ENCODE data around the gene KIF21B.

The KIF21B gene

DNA sequence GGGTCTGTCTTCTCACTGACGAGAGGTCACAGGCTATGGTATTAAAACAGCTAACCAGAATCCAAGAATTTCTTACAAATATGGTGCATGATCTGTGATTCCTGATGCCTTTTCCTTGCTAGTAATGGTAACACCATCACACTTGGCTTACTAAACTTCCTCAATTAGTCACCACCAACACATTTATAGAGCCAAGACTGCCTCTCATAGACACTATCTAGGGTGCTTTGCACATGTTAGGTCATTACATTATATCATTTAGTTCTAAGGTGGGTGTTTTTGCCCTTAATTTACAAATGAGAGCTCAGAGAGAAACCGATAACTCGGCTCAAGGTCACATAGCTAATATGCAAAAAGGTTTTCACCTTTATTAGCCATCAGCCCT is 8.7 kb downstream of the KIF21B start:
- Histone ChIP-seq H3K27ac (no peak overlapping the region), H3K4me3 (ENCODE audit: low read depth, low read length) (no peak overlapping the region), H3K36me3 (replicated peaks) (no peaks in the 10 kb centered on the region), H3K27me3 (replicated peaks) (no peaks in the 10 kb centered on the region)
- in situ Hi-C loops (cut with HindIII; ENCODE audit: low pct_ligation_motif_present, low sequenced_read_pairs) = no loop called here
- TF ChIP-seq, protein P1, sequence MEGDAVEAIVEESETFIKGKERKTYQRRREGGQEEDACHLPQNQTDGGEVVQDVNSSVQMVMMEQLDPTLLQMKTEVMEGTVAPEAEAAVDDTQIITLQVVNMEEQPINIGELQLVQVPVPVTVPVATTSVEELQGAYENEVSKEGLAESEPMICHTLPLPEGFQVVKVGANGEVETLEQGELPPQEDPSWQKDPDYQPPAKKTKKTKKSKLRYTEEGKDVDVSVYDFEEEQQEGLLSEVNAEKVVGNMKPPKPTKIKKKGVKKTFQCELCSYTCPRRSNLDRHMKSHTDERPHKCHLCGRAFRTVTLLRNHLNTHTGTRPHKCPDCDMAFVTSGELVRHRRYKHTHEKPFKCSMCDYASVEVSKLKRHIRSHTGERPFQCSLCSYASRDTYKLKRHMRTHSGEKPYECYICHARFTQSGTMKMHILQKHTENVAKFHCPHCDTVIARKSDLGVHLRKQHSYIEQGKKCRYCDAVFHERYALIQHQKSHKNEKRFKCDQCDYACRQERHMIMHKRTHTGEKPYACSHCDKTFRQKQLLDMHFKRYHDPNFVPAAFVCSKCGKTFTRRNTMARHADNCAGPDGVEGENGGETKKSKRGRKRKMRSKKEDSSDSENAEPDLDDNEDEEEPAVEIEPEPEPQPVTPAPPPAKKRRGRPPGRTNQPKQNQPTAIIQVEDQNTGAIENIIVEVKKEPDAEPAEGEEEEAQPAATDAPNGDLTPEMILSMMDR (IDR thresholded peaks at IDR 0.05; ENCODE audit: low read depth, low read length, missing control alignments) = no peak
- DNase-seq = no peak

DNA sequence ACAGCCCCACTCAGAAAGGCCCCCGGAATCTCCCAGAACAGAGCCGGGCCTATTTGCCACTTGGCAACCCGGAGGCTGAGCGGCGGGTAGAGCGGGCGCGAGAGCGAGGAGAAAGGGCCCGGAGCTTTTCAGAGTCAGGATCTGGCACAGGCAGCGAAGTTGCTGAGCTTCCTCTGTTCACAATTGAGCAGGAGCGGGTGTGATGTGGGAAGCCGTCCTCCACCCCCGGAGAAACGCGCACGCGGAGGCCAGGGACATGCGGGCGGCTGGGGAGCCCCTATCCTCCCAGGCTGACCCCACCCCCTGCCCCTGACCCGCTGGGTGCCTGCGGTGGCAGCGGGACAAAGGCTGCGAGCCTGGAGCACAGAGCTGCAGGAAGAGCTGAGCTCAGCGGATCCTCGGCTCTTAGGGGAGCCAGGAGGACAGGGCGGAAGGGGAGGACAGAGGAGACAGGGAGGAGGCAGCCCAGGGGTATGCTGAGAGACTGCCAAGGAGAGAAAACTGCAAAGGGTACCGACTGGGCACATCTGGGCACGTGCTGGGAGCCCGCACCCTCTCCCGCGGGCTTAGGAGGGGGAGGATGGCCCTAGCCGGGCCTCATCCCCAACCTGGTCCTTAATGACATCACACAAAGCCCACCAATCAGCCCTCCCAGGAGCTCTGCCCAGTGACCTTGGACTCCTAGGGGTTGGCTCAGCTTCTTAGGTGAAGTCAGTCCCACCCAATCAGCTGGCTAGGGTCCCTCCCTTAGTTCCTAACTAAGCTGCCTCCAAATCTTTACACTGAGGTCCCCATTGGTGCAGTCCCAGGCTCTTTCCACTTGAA is 9.3 kb downstream of the KIF21B start:
- Histone ChIP-seq H3K27ac (no peak overlapping the region), H3K36me3 (replicated peaks) (no peaks in the 10 kb centered on the region), H3K27me3 (replicated peaks) (no peaks in the 10 kb centered on the region), H3K4me3 (ENCODE audit: low read depth, low read length) (no peak overlapping the region)
- in situ Hi-C loops (cut with HindIII; ENCODE audit: low pct_ligation_motif_present, low sequenced_read_pairs) = no loop called here
- TF ChIP-seq, protein P1 (IDR thresholded peaks at IDR 0.05; ENCODE audit: low read depth, low read length, missing control alignments) = no peak
- DNase-seq = no peak

DNA sequence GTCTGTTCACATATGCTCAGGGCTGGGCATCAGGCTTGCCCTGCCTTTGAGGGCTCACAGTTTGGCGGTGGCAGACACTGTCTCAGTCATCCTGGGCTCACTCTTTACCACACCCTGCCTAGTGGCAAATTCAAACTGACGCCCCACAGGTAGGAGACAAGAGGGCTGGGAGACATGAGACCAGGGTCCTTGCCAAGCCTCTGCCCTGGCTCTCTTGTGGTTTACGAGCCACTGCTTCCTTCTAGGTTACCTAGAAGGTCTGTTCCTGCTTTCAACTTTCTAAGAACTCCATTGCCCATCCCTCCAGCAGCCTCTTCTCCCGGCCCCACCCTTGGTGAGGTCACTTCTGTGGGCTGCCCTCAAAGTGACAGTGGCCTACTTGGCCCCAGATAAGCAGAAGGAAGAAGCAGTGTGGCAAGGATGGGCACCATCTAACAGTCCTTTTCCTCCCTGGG is 10.5 kb downstream of the KIF21B start:
- Histone ChIP-seq H3K36me3 (replicated peaks) (no peaks in the 10 kb centered on the region), H3K27me3 (replicated peaks) (no peaks in the 10 kb centered on the region), H3K27ac (no peak overlapping the region), H3K4me3 (ENCODE audit: low read depth, low read length) (no peak overlapping the region)
- TF ChIP-seq, protein P1 (IDR thresholded peaks at IDR 0.05; ENCODE audit: low read depth, low read length, missing control alignments) = no peak
- DNase-seq = no peak
- in situ Hi-C loops (cut with HindIII; ENCODE audit: low pct_ligation_motif_present, low sequenced_read_pairs) = no loop called here

DNA sequence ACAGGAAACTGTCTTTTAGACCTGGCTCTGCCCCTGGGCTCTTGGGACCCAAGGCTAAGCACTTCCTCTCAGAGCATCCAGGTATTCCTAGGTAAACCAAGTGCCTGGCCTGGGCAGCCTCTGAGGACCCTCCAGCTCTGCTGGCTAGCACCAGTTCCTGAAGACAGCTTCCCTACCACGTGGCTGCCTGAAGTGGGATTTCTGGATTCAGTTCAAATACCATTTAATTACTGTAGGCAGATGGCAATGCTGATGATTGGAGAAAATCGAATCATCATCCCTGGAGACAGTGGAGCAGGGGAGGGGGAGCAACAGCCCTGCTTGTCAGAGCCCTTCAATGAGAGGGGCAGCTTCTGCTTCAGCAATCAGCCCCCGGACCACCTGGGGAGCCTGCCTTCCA is 11.9 kb downstream of the KIF21B start:
- TF ChIP-seq, protein P1 (IDR thresholded peaks at IDR 0.05; ENCODE audit: low read depth, low read length, missing control alignments) = no peak
- DNase-seq = no peak
- H3K36me3 ChIP-seq (replicated peaks) = no peaks in the 10 kb centered on the region
- in situ Hi-C loops (cut with HindIII; ENCODE audit: low pct_ligation_motif_present, low sequenced_read_pairs) = no loop called here
- H3K27me3 ChIP-seq (replicated peaks) = no peaks in the 10 kb centered on the region
- H3K27ac ChIP-seq = no peak overlapping the region
- H3K4me3 ChIP-seq (ENCODE audit: low read depth, low read length) = no peak overlapping the region

DNA sequence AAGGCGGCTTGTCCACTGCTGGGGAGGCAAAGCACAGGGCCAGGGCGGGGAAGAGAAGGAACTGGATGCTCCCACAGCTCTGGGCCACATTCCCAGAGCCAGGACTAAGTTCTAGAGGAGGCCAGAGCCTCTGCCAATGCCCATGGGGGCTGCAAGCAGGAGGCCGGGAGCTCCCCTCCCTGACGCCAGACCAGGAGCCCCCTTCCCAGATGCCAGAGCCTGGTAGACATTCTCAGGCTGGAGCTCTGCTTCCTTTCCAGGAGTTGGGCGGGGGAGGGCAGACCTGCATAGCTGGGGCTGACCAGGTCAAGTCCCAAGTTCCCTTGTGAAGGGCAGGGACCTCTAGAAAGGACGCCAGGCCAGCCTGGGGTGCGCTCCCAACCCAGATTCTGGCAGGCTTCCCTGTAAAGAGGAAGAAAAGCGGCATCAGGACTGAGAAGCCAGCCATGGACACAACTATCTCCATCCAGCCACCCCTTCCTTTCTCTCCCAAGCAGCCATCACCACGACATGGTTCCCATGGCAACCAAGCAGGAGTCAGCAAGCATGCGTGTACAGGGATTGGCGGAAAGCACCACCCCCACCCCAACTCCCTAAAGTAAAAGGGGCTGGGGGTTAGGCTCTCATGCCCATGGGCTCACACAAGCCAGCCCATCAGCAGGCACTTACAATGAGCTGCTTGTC is 13.4 kb downstream of the KIF21B start:
- H3K4me3 ChIP-seq (ENCODE audit: low read depth, low read length) = no peak overlapping the region
- TF ChIP-seq, protein P1 (IDR thresholded peaks at IDR 0.05; ENCODE audit: low read depth, low read length, missing control alignments) = no peak
- no peaks in the 10 kb centered on the region for H3K36me3 ChIP-seq (replicated peaks)
- in situ Hi-C loops (cut with HindIII; ENCODE audit: low pct_ligation_motif_present, low sequenced_read_pairs) = no loop called here
- no peak for DNase-seq
- H3K27me3 ChIP-seq (replicated peaks) = no peaks in the 10 kb centered on the region
- H3K27ac ChIP-seq = no peak overlapping the region
